ENCODE data around the gene MSX1. TPM values are rescaled to one million over a fixed set of nuclear protein-coding genes. Genes with fewer than 3 reads are reported as not detected.

The MSX1 gene
- total RNA-seq, 1 experiment from 2014 or later = 0.07 TPM

- no peak overlapping the region for H3K4me3 ChIP-seq (ENCODE audit: insufficient read depth, low read depth, low read length)
- DNase-seq = peak; percentile 48
Observed at GRCh38 chr4:4858527-4859324, 739 bp upstream of the MSX1 start.

GRCh38 chr4:4859799-4860599 lies 534 bp downstream of the MSX1 start:
- Histone ChIP-seq H3K4me3 (ENCODE audit: insufficient read depth, low read depth, low read length) (peak overlapping the region; percentile 28; the same call in 1 of the 2 replicates), H3K27me3 (ENCODE audit: control insufficient read depth, insufficient read depth, low read length) (peaks cover 97% of the 10 kb centered on the region), H3K36me3 (replicated peaks; ENCODE audit: control insufficient read depth, insufficient read depth, low read length) (no peaks in the 10 kb centered on the region)
- DNase-seq = peak; percentile 77

More at GRCh38 chr4:4858527-4859324, 739 bp upstream of the MSX1 start:
- peaks cover 97% of the 10 kb centered on the region for H3K27me3 ChIP-seq (ENCODE audit: control insufficient read depth, insufficient read depth, low read length)
- no peaks in the 10 kb centered on the region for H3K36me3 ChIP-seq (replicated peaks; ENCODE audit: control insufficient read depth, insufficient read depth, low read length)

- peak; percentile 80 for DNase-seq
- Histone ChIP-seq H3K27me3 (ENCODE audit: control insufficient read depth, insufficient read depth, low read length) (peaks cover 97% of the 10 kb centered on the region), H3K4me3 (ENCODE audit: insufficient read depth, low read depth, low read length) (peak overlapping the region; percentile 28; the same call in 1 of the 2 replicates), H3K36me3 (replicated peaks; ENCODE audit: control insufficient read depth, insufficient read depth, low read length) (no peaks in the 10 kb centered on the region)
Observed at GRCh38 chr4:4860600-4861389, 1.3 kb downstream of the MSX1 start.

GRCh38 chr4:4861390-4862018 lies 2.0 kb downstream of the MSX1 start:
- no peak overlapping the region for H3K4me3 ChIP-seq (ENCODE audit: insufficient read depth, low read depth, low read length)
- peaks cover 97% of the 10 kb centered on the region for H3K27me3 ChIP-seq (ENCODE audit: control insufficient read depth, insufficient read depth, low read length)
- no peaks in the 10 kb centered on the region for H3K36me3 ChIP-seq (replicated peaks; ENCODE audit: control insufficient read depth, insufficient read depth, low read length)
- no peak for DNase-seq

- peak; percentile 57 for DNase-seq
- H3K27me3 ChIP-seq (ENCODE audit: control insufficient read depth, insufficient read depth, low read length) = peaks cover 97% of the 10 kb centered on the region
- no peaks in the 10 kb centered on the region for H3K36me3 ChIP-seq (replicated peaks; ENCODE audit: control insufficient read depth, insufficient read depth, low read length)
- no peak overlapping the region for H3K4me3 ChIP-seq (ENCODE audit: insufficient read depth, low read depth, low read length)
Observed at GRCh38 chr4:4862071-4862551, 2.6 kb downstream of the MSX1 start.

- DNase-seq = peak; percentile 75
- H3K4me3 ChIP-seq (ENCODE audit: insufficient read depth, low read depth, low read length) = no peak overlapping the region
- no peaks in the 10 kb centered on the region for H3K36me3 ChIP-seq (replicated peaks; ENCODE audit: control insufficient read depth, insufficient read depth, low read length)
- peaks cover 97% of the 10 kb centered on the region for H3K27me3 ChIP-seq (ENCODE audit: control insufficient read depth, insufficient read depth, low read length)
Observed at GRCh38 chr4:4862665-4863482, 3.4 kb downstream of the MSX1 start.

GRCh38 chr4:4864443-4864939 lies 5.0 kb downstream of the MSX1 start:
- peaks cover 98% of the 10 kb centered on the region for H3K27me3 ChIP-seq (ENCODE audit: control insufficient read depth, insufficient read depth, low read length)
- no peak overlapping the region for H3K4me3 ChIP-seq (ENCODE audit: insufficient read depth, low read depth, low read length)
- peak; percentile 43 for DNase-seq
- H3K36me3 ChIP-seq (replicated peaks; ENCODE audit: control insufficient read depth, insufficient read depth, low read length) = no peaks in the 10 kb centered on the region

- Histone ChIP-seq H3K27me3 (ENCODE audit: control insufficient read depth, insufficient read depth, low read length) (peaks cover 100% of the 10 kb centered on the region), H3K4me3 (ENCODE audit: insufficient read depth, low read depth, low read length) (no peak overlapping the region), H3K36me3 (replicated peaks; ENCODE audit: control insufficient read depth, insufficient read depth, low read length) (no peaks in the 10 kb centered on the region)
- peak; percentile 77 for DNase-seq
Observed at GRCh38 chr4:4864940-4865704, 5.7 kb downstream of the MSX1 start.

- DNase-seq = peak; percentile 87
- Histone ChIP-seq H3K27me3 (ENCODE audit: control insufficient read depth, insufficient read depth, low read length) (peaks cover 100% of the 10 kb centered on the region), H3K4me3 (ENCODE audit: insufficient read depth, low read depth, low read length) (peak overlapping the region; percentile 23), H3K36me3 (replicated peaks; ENCODE audit: control insufficient read depth, insufficient read depth, low read length) (no peaks in the 10 kb centered on the region)
Observed at GRCh38 chr4:4865705-4866123, 6.2 kb downstream of the MSX1 start.

- Histone ChIP-seq H3K4me3 (ENCODE audit: insufficient read depth, low read depth, low read length) (peak overlapping the region; percentile 23), H3K27me3 (ENCODE audit: control insufficient read depth, insufficient read depth, low read length) (peaks cover 100% of the 10 kb centered on the region), H3K36me3 (replicated peaks; ENCODE audit: control insufficient read depth, insufficient read depth, low read length) (no peaks in the 10 kb centered on the region)
- DNase-seq = peak; percentile 79
Observed at GRCh38 chr4:4866124-4866865, 6.8 kb downstream of the MSX1 start.

GRCh38 chr4:4866866-4867374 lies 7.5 kb downstream of the MSX1 start:
- H3K27me3 ChIP-seq (ENCODE audit: control insufficient read depth, insufficient read depth, low read length) = peaks cover 100% of the 10 kb centered on the region
- peak; percentile 81 for DNase-seq
- H3K36me3 ChIP-seq (replicated peaks; ENCODE audit: control insufficient read depth, insufficient read depth, low read length) = no peaks in the 10 kb centered on the region
- H3K4me3 ChIP-seq (ENCODE audit: insufficient read depth, low read depth, low read length) = no peak overlapping the region
